Measurements from ENCODE around the gene NCKIPSD. TPM values are rescaled to one million over a fixed set of nuclear protein-coding genes. Genes with fewer than 3 reads are reported as not detected.

Gene NCKIPSD
- total and polyA plus RNA-seq, 2 donors (not counting 3 experiments of a cell fraction or from before 2014, with no cell fraction given) = 12.8 to 19.1 TPM

GRCh38 chr3:48707157-48707556 is 21.4 kb upstream of the NCKIPSD start:
- DNase-seq (ENCODE audit: low read depth, low spot score) (no peak), FAIRE-seq (no peak)
- Histone ChIP-seq H2AFZ (ENCODE audit: low read depth, low read length) (no peak overlapping the region), H3K4me3 (replicated peaks in 1 of 3; ENCODE audit: insufficient read depth in 1 of 3, low read depth in 1 of 3, low read length in 3 of 3) (no peak overlapping the region), H3K79me2 (ENCODE audit: control insufficient read depth, insufficient read depth, low read length) (peaks cover 92% of the 10 kb centered on the region), H3K27me3 (ENCODE audit: control insufficient read depth in 2 of 2, insufficient read depth in 2 of 2, low read length in 2 of 2) (no peaks in the 10 kb centered on the region), H3K4me1 (ENCODE audit: control insufficient read depth, extremely low read depth, insufficient read depth, low read length) (peaks cover 3% of the 10 kb centered on the region), H3K9me1 (replicated peaks; ENCODE audit: control insufficient read depth, extremely low read depth, insufficient read depth, low read length) (no peaks in the 10 kb centered on the region), H3K9ac (replicated peaks; ENCODE audit: extremely low read depth, insufficient read depth, low read length) (no peak overlapping the region), H3K9me3 (replicated peaks; ENCODE audit: control insufficient read depth, insufficient read depth, low read length) (no peaks in the 10 kb centered on the region), H3K27ac (ENCODE audit: insufficient read depth, low read depth, low read length) (no peak overlapping the region), H3K36me3 (ENCODE audit: control insufficient read depth in 2 of 2, extremely low read depth in 1 of 2, insufficient read depth in 2 of 2, low read length in 2 of 2) (peaks cover 10 to 21% of the 10 kb centered on the region in 2 experiments), H4K20me1 (replicated peaks; ENCODE audit: control insufficient read depth, extremely low read depth, insufficient read depth, low read length) (peaks cover 19% of the 10 kb centered on the region), H3K4me2 (ENCODE audit: insufficient read depth, low read length) (no peak overlapping the region)
- intact Hi-C loops (cut with micrococcal nuclease) (no loop called here), dilution Hi-C loops (cut with MboI; ENCODE audit: extremely low pct_ligation_motif_present, low sequenced_read_pairs) (no loop called here)
- BruUV-seq (replicated peaks) = no TSS peak
- ChIA-PET CTCF (interaction anchor here (0.9 to 2.0 kb wide), 2 partner anchors 8 to 33 kb away, joined by 4 to 5 read pairs; no protein-coding TSS in a partner anchor), POLR2A (interaction anchor here (0.7 kb wide), 1 partner anchor 9 kb away, joined by 3 read pairs; no protein-coding TSS in a partner anchor)
- TF ChIP-seq POLR2A (IDR thresholded peaks at IDR 0.05; ENCODE audit: low read depth, low read length) (no peak), CTCF (IDR thresholded peaks at IDR 0.05; ENCODE audit: extremely low read depth in 1 of 2, insufficient read depth in 1 of 2, low read depth in 1 of 2, low read length in 2 of 2) (no peak), FOS (IDR thresholded peaks at IDR 0.05; ENCODE audit: borderline replicate concordance, insufficient read depth, low read length) (no peak), GATA2 (IDR thresholded peaks at IDR 0.05; ENCODE audit: insufficient read depth, insufficient read length, low read depth, low read length) (no peak), MYC (IDR thresholded peaks at IDR 0.05; ENCODE audit: low read depth, low read length) (no peak), MAX (IDR thresholded peaks at IDR 0.05; ENCODE audit: insufficient read depth, insufficient read length) (no peak), JUN (IDR thresholded peaks at IDR 0.05; ENCODE audit: borderline replicate concordance, insufficient read depth, insufficient read length, low read depth) (no peak), EZH2 (IDR thresholded peaks at IDR 0.05; ENCODE audit: borderline replicate concordance, low read depth, low read length, severe bottlenecking) (no peak)

Measured in endothelial cell of umbilical vein (primary cell).